GM12801 (cell line): Measurements from ENCODE around the gene HSD17B12.

Experiments
- CTCF ChIP-seq: IDR thresholded peaks from one replicate; pipeline ENCODE4 v1.5.1; 2011; ENCODE audit warnings: control low read depth; ENCODE audit not compliant: insufficient read length; ENCODE audit errors: extremely low read depth

Gene HSD17B12

GRCh38 chr11:43874078-43874477 is 193.5 kb downstream of the HSD17B12 start:
- no peak for TF ChIP-seq CTCF

DNA sequence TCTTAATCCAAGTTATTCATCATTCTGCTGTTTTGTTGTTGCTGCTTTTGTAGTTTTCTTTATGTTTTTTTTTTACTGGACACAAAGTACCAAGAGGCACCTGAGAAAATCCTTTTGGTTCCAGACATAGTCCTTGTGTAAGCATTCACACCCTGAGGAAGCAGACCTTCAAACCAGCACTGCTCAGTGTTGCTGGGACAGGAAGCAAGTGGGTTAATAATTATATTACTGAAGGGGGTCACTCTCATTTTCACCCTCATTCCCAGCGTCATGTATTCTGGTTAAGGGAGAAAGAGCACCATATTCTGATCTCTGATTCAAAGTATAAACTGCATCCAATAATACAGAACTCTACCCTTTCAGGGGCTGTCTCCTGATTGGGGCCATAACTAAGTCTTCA is 194.2 kb downstream of the HSD17B12 start:
- no peak for TF ChIP-seq CTCF

DNA sequence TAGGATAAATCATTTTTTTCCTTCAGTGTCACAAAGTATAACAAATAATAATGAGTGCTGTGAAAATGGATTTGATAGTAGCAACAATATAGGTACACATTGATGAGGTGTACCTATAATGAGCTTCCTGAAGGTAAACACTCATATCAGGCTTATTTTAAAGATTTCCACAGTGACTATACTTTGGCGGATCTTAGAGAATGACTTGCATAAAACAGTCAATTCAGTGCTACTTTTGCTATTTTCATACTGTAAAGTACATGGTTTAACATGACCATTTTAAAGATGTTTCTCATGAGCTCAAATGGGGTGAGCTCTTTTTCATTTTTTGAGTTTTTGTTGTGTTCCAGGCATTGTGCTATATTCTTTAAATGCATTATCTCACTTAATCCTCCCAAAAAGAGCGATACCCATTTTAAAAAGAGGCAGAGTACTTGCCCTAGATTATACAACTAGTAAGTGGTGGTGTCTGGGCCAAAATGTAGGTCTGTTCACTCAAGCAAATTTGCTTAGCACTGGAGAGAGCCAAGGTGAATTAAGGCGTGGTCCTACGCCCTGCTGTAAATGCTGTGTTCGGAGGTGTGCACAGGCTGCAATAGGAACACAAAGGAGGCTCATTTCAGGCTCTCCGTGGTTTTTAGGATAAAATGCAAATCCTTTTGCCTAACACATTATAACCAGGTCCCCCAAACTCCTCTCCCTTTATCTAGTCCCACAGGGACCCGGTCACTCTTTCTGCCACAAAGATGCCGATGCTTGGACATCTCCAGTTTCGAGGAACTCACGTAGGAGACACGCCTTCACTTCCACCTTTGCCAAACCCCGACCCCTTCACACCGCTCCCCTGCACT is 199.5 kb downstream of the HSD17B12 start:
- no peak for TF ChIP-seq CTCF

DNA sequence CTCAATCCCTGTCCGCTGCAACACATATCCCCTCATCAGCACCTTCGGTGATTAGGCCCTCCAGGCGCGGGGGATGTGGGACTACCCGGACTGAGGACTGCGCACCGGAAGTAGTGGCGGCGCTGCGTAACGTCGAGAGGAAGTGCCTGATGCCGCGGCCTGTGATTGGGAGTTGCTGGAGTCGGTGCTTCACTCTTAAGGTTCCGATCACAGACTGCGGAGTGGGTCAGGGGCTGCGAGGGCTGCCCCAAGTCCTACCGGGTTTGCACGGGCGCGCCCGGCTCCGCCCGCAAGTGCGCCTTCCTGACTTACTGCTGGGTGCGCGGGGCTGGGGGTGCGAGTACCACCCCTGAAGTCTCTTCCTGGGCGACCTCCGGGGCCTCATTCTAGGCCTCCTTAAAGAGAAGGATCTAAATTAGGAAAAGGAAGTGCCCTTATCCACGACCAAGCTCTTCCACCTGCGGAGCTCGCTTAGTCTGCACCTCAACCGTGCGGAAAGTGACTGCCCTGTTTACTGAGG is 200.2 kb downstream of the HSD17B12 start, which contains the start of gene ALKBH3:
TSS of gene ALKBH3 (plus strand) at position 192 of the 520 bp plus-strand sequence. CDS start 1,822 bp downstream, outside the sequence.
- no peak for TF ChIP-seq CTCF

DNA sequence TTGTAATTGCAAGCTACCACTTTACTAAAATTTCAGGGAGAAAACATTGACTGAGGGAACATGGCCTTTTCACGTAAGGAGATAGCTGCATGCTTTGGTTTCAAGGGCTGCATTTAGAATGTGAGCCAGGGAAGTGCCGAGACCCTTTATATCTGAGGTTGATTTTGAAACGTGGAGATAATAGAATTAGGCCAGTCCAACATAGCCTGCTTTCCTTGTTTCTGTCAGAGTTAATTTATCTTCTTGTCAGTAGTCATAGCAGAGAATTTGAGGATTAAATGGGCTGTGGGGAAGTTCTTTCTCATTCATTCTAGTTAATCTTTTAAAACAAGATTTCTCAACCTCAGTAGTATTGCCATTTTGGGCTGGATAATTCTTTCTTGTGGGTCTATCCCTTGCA is 212.3 kb downstream of the HSD17B12 start:
- TF ChIP-seq CTCF = no peak

DNA sequence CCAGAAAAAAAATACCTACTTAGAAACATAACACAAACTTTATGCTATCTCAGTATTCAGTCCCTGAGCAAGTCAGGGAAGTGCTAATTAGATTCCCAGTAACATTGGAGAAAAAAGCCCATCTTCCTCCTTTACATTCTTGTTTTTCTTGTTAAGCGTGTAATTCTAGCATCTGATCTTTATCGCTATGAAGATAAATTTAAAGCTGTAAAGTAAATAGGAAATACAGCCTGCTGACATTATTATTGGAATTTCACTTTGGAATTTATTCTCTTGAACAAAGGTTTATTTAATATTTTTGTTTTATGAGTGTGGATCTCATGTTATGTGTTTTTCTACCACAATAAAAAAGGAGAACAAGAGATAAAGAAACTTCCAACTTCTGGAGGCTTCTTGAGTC is 214.0 kb downstream of the HSD17B12 start:
- TF ChIP-seq CTCF = no peak

DNA sequence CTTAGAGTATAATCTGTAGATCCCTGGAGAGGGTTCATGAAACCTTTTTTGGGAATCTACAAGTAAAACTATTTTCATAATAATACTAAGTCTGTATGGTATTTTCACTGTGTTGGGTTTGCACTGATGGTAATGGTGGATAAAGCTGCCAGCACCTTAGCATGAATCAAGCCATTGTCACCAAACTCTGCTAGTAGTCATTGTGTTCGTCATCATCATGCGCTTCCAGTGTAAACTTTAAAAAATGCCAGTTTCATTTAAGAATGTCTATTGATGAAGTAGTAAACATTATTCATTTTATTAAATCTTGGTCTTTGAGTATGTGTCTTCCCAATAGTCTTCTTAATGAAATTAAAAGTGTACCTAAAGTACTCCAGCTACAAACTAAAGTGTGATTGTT is 215.1 kb downstream of the HSD17B12 start:
- no peak for TF ChIP-seq CTCF
